ENCODE data around the gene TBC1D5.
"Not testable (repeated sequence)": the region's sequence is repeated elsewhere in the genome, so short reads cannot be mapped to it uniquely, and the experiment has no call there.

Gene TBC1D5

DNA sequence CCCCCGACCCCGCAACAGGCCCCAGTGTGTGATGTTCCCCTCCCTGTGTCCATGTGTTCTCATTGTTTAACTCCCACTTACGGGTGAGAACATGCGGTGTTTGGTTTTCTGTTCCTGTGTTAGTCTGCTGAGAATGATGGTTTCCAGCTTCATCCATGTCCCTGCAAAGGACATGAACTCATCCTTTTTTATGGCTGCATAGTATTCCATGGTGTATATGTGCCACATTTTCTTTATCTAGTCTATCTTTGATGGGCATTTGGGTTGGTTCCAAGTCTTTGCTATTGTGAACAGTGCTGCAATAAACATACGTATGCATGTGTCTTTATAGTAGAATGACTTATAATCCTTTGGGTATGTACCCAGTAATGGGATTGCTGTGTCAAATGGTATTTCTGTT lies 349.9 kb downstream of the TBC1D5 start:
- not testable (repeated sequence) for DNase-seq

DNA sequence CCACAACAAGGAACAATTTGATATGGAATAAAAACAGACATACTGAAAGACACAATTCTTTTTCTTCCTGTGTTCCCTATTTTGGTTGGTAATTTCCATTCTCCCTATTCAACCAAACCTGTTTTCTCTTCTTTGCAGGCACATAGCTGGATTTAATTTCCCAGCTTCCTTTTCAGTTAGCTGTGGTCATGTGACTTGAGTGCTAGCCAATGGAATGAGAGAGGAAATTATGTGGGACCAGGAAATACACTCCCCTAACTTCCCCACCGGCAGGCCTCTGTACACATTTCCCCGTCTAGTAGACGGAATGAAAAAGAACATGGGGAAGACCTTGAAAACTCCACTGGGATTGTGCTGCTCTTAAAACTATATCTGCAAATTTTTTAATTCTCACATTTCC lies 351.6 kb downstream of the TBC1D5 start:
- no peak for DNase-seq

DNA sequence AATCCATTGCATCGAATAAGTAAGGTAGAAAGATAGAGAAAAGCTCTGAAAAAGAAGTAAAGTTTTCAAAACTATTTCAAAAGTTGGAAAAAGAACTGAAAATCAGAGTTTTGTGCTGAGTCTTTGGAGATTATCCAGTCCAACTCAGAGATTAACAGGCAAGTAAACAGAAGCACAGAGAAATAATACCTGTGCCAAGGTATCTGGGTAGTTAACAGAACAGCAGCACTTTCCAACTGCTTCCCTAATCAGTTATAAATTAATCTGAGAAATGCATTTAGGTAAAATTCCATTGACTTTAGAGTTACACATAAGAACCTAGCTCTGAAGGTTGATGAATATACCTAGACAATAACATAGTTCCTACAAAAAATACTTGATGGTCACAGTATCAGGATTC lies 355.3 kb downstream of the TBC1D5 start:
- no peak for DNase-seq

DNA sequence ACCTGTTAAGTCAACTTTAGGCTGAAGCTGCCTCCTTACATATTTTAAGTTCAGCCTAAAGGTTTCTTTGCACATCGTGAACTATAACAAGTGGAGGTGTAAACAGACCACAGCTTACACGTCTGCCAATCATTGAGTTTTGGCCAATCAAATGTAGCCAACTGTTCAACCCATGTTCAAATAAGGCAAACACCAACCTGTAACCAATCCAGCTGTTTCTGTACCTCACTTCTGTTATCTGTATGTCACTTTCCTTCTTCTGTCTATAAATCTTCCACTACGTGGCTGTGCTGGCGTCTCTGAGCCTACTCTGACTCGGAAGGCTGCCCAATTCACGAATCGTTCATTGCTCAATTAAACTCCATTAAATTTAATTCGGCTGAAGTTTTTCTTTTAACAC lies 356.0 kb downstream of the TBC1D5 start:
- no peak for DNase-seq

DNA sequence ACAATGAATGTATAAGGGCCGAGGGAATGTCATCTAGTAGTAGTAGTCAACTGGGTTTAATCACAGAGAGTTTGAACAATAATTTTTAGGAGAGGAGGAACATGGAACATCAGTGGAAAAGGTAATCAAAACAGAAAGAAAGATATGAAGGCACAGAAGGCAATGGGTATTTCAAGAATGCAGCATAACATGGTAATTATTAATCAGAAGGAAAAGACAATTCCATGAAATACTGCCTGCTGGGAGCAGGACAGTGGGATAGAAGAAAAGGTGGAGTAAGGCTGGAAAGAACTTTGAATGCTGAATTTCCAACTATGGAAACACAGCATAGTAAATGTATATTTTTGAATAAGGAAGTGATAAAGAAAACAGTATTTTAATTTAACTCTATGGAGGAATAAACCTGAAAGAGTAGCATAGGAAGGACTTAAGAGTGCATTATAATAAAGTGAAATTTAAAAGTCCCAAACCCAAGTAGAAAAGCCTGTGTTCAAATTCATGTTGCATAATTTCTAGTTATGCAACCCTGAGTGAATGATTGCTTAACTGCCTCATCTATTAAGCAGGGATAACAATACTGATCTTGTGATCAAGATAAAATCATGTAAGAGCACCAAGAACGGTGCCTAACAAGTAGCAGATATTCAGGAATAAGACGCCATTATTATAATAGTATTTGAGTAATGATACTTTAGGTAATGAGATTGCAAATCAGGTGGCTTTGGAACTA lies 357.7 kb downstream of the TBC1D5 start:
- no peak for DNase-seq

DNA sequence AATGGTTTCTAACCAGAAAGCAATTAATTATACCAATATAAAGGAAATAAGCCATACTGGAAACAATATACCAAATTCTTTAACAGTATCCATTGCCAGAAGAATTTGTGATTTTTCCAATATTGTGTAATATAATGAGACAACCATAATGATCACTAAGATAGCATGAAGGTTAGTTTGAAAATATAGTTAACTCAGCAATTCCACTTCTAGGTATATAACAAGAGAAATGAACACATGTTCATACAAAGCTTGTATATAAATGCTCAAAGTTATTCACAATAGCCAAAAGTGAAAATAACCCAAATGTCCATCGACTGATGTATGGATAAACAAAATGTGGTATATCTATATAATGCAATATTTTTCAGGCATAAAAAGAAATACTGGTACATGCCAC lies 369.1 kb downstream of the TBC1D5 start:
- no peak for DNase-seq

DNA sequence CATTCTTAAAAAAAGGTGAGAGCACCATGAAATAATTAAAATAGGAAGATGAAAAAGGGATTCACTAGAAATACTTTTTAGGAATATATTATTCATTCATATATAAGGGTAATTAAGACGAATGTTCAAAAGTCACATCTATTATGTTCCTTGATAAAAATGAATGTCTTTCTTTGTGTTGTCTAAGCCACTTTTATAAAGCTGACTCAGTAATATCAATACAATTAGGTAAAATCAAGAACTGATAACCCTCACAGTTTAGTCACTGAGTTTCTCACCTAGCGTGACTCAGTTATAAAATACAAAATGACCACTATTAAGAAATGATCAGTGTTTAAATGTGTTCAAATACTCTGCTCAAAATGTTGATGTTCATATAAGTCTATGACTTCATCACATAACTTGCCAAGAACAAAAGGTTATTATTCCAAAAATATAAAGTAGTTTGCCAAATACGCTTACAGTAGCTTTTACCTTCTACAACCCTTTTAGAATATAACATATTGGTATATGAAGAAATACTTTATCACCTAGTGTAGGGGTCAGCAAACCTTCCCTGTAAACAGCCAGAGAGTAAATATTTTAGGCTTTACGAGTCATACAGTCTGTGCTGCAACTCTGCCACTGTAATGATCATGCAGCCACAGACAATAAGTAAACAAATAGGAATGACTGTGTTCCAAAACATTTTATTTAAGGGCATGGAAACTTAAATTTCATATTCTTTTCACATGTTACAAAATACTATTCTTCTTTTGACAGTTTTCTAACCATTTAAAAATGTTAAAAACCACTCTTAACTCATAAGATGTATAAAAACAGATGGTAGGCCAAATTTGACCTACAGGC lies 369.8 kb downstream of the TBC1D5 start:
- DNase-seq: no peak

DNA sequence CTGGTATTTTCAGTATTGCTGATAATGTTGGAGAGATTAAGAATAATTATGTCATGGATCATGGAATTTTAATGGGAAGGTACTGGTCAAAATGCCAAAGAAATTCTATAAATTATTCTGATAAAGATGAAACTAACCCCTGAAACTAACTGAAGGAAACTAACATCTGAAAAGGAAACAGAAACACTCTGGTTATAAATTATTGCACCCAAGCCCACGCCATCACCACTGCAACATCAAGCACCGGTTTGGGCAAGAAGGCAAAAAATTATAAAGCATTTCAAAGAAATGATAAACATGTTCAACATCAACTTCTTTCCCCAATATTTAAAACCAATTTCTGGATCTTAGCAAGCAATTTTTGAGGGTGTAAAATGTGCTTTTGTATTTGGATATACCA lies 372.5 kb downstream of the TBC1D5 start:
- no peak for DNase-seq

DNA sequence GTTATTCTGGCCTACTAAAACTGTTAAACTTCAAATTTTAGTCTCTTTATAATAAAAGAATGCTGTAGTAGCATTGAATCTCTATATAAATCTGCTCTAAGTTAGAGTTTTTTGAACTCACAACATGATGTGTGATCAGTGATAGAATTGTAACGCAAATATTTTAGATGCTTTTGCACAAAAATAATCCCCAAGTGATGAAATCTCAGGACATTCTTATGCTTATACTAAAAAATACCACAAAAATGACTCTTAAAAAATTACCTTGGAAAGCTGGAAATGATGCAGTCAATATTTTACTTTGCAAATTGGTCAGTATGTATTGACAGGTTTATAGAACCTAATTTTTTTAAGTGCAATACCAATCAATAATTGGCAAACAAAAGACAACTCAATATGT lies 375.3 kb downstream of the TBC1D5 start:
- no peak for DNase-seq

DNA sequence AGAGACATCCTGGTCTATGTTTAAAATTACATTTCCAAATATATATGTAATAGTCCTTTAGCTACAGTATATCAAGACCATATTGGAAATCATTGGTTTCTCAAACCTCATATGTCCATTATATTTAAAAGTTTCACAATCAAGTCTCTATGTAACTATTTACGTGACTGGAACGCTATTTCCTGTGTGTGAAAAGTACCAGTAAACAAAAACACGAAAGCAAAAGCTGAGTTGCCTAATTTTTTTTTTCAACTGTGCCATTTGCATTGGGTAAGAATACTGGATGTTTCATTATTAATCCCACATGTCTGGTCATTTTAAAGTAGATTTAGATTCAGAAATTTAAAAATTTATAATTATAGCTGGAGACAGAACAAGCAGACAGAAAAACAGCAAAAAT lies 381.4 kb downstream of the TBC1D5 start:
- no peak for DNase-seq

DNA sequence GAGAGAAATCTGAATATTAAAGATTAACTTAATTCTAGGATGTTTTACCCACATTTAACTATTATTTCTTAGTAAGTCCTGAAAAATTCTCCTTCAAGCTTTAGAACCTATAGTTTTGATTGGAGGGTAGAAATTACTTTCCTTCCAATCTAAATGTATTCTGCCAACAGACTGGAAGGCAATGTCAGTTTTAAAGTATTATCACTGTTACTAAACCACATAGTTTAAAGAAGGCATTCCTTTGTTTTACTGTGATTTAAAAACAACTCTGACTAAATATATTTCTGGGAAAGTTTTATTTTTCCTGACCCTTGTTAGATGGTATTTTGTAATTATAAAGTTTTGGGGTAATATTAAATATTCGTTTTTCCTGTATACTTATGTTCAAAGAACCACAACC lies 382.5 kb downstream of the TBC1D5 start:
- no peak for DNase-seq

DNA sequence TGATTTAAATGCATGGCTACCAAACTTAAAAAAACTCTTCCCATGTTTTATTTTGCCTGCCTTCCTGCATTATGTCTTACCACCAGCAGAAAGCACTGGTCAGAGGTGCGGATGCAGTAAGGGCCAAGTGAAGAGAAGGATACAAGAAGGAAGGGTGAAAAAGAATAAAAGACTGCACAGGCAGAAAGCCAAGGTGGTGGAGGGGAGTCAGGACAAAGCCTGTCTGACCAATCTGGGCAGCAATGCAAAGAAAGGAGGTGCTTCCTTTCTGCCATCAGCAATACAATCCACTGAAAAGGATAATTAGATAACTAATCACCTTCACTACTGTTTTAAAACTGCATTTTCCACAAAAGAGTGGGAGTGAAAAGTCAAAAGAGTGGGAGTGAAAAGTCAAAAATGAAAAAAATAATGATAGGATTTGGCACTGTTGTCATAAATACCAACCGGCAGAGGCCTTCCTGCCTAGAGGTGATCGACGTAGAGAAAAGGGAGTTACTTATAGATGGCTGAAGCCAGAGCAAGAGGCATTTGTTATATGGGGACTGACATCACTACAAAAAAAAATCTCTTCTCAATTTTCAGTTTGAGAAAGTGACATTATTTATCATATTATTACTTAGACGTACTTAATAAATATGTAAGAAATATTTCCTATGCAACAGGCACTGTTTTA lies 385.3 kb downstream of the TBC1D5 start:
- no peak for DNase-seq

DNA sequence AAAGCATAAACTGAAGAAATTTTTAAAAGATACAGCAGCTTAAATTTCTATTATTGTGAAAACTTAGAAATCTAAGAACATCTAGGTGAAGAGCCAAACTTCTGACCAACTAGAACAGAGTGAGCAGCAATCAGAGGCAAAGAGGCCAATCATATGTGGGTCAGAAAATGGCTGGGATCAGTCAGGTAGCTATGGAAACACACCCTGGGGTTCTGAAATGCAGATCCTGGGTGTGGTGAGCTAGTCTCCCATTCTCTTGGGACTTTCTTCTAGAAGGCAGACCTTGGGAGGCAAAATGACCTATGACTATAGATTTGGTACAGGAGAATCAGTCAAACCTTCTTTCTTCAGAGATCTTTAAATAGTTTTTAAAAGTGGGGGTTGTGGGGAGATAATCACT lies 385.8 kb downstream of the TBC1D5 start:
- DNase-seq: no peak

DNA sequence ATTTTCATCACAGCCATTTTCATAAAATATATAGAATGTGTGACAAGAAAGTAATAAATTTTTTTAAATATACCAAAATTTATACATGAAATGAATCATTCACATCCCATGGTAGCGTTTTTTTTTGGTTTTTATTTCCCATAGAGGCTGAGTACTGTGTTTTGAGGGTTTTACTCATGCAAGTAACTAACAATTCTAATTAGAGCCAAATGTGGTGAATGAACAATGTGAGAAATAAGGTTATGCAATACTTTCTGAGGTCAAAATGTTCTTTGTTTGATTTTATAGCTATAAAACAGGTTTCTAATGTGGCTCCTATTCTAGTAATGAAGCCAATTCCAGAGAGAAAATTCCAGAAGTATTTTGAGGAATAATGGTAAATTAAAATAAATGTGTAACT lies 386.8 kb downstream of the TBC1D5 start:
- DNase-seq: no peak

DNA sequence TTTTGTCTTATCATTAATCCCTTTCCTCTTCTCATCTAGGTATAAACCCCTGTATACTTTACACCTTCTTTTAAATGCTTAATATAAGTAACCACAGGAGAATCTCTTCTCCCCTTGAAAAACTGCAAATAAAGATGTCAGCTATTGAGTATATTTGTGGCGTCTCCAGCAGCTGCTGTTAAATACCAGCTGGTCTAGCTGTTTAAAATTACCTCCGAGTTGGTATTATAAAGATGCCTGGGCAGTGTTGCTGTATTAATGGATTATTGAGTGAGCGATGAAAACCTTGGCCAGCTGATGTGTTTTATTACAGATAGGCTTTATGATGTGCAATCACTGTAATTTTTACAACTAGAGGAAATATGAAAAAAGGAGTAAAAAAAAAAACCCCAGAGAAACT lies 388.1 kb downstream of the TBC1D5 start:
- no peak for DNase-seq

DNA sequence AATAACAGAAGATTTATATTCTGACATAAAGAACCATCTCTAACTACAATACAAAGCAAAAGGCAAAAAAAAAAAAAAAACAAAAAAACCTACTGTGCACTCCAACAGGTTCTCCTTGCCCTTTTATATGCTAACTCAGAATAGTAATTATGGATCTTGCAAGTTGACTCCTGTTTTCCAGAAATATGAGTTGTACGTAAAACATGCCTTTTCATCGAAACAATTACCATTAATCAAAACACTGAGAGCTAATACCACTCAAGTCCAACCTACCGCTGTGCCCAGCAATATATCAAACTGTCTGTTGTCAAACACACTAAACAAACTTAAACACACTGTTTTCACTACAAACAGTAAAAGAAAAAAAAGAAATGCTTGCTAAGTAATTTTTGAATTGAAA lies 389.8 kb downstream of the TBC1D5 start:
- DNase-seq: no peak

DNA sequence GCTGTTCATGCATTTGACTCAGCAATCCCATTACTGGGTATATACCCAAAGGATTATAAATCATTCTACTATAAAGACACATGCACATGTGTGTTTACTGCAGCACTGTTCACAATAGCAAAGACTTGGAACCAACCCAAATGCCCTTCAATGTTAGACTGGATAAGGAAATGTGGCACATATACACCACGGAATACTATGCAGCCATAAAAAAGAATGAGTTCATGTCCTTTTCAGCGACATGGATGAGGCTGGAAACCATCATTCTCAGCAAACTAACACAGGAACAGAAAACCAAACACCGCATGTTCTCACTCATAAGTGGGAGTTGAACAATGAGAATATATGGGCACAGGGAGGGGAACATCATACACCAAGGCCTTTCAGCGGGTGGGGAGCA lies 391.2 kb downstream of the TBC1D5 start:
- DNase-seq: not testable (repeated sequence)

DNA sequence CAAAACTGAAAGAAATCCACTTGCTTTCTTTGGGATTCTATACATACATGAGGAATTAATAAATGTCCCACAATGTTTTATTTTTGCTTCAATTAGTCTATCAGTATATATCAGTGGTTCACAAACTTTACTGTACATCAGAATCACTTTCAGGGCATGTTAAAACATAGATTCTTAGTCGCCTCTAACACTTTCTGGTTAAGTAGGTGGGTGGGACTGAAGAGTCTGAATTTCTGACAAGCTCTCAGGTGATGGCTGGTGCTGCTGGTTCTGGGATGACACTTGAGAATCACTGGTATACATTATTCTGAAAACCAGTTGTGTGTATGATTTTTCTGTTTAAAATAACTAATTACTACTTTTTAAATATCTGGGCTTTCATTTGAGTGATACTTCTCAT lies 393.3 kb downstream of the TBC1D5 start:
- DNase-seq: no peak

DNA sequence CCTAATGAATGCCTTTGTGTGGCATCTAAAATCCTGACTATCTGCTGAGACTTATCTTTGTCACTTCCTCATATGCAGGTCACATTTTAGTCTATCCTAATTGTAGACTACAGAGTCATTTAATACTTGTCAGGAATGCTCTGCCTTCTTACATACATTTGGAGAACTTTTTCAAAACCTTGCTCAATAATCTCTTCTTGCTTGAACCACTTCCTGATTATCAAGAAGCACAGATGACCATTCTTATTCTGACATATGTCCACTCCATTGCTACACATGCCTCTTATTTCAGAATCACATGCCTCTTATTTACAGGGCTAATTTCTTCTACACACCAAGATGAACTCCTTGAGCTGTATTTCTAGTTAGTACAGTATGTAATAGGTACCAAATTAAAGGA lies 400.3 kb downstream of the TBC1D5 start:
- DNase-seq: no peak

DNA sequence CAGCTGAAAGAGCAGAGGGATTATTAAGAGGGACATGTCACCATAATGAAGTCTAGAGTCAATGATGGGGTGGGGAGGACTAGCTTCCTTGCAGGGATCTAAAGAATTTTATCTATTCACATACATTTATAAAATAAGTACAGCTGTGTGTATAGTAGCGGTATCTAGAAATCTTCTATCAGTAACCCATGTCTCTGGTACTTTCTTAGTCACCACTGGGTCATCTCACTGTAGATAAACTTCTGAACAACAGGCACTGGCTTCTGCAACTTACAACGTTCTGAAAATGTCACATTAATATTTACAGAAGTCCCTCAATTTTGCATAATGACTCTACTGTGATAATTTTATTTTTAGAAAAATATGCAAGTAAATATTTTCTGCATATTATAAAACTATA lies 401.7 kb downstream of the TBC1D5 start:
- DNase-seq: no peak

DNA sequence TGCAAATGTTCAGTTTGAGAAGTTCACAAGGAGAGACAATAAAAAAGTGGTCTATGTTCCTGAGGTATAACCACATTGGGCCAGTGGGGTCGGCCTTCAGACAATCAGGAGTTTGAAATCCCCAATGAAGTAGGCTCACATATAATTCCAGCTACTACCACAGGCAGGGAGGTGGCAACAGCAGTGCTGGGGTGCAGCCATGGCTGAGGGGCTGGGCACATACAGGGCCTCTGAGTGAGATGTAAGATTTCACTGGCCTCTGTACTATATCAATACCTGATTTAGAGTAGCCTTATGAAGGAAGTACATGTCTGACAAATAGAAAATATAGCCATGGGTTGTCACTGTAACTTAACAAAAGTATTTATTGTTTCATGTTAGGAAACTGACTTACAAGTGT lies 402.2 kb downstream of the TBC1D5 start:
- DNase-seq: no peak

DNA sequence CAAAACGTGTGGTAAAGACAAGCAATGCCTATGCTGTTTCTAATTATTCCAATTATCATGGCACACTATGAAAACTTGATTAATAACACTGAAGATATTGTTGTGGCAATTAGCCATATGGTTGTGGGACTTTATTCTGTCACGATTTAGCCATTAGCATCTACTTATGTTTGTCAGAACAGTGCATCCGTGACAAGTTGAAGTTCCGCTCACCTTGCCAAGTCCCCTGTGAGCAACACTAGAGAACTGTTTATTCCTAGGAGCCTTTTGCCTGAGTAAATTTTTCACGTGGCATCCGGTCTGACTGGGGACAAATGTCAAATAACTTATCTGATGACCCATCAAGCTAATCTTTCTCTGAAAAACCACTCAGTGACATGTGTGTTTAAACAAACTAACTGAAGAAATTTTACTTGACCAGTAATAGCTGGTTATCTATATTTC lies 403.3 kb downstream of the TBC1D5 start:
- no peak for DNase-seq

DNA sequence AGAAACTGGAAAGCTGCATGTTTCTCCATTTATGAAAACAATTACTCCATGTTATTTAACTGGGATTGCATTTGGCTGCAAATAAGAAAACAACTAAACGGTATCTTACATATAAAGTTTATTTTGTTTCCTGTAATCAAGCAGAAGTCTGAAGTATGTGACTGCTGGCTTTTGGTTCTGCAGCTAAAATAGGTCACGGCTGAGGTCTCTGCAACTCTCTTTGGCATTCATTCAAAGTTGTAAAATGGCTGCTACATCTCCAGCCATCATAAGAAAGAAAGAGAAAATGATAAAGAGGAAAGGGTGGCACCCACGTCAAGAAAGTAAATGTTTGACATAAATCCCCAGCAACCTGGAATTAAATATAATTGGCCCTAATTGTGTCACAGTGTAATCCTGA lies 406.1 kb downstream of the TBC1D5 start:
- DNase-seq: no peak

DNA sequence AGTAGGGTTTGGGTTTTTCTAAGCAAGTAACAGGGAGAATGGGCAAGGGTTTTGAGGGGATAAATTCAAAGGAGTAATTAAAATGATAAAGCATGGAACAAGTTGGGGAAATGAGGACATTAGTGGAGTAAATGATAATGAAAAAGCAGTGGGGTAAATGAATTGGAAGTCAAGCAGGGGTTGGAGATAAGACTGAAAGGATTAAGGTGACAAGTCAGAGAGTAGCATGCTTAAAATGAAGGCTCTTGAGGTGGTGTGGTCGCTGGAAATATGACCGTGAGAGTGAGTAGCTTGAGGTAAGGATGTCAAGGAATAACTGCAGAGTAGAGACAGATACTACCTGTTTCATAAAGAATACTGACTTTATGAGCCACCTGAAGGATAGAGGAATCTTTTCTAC lies 408.5 kb downstream of the TBC1D5 start:
- no peak for DNase-seq

All from T1000 (cell line).